IPS-20b (cell line): ENCODE results near the gene BRIP1.

ENCODE experiments used
- H3K27ac ChIP-seq: one replicate; pipeline ENCODE4 v1.5.1; 2013; ENCODE audit warnings: low read length
- H3K27me3 ChIP-seq: 2 replicates; pipeline ENCODE4 v1.6.1; 2013; ENCODE audit warnings: mild to moderate bottlenecking, low read length, inconsistent platforms; ENCODE audit not compliant: insufficient read depth
- H3K36me3 ChIP-seq: 2 replicates; pipeline ENCODE4 v1.6.1; 2013; ENCODE audit warnings: low read depth, mild to moderate bottlenecking, inconsistent platforms, low read length, moderate library complexity; ENCODE audit not compliant: insufficient read depth
- H3K4me1 ChIP-seq: 2 replicates; pipeline ENCODE4 v1.6.1; 2013; ENCODE audit warnings: mild to moderate bottlenecking, control low read depth, inconsistent platforms, low read length, moderate library complexity; ENCODE audit not compliant: insufficient read depth
- H3K4me3 ChIP-seq: 2 replicates; pipeline ENCODE4 v1.5.1; 2013; ENCODE audit warnings: mild to moderate bottlenecking, low read length, inconsistent platforms
- H3K9ac ChIP-seq: 2 replicates; pipeline ENCODE4 v1.6.1; 2013; ENCODE audit warnings: low read depth, mild to moderate bottlenecking, inconsistent platforms, low read length, moderate library complexity
- H3K9me3 ChIP-seq: 2 replicates; pipeline ENCODE4 v1.6.1; 2013; ENCODE audit warnings: mild to moderate bottlenecking, low read depth, low read length, inconsistent platforms; ENCODE audit not compliant: insufficient read depth

Gene BRIP1

DNA sequence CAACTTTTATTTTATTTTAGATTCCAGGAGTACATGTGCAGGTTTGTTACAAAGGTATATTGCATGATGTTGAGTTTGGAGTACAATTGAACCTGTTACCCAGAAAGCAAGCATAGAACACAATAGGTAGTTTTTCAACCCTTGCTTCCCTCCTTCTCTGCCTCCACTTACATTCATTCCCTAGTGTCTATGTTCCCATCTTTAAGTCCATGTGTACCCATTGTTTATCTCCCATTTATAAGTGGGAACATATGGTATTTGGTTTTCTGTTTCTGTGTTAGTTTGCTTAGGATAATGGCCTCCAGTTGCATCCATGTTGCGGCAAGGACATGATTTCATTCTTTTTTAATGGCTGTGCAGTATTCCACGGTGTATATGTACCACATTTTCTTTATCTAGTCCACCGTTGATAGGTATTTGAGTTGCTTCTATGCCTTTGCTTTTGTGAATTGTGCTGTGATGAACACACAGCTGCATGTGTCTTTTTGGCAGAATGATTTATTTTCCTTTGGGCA lies 158.3 kb downstream of the BRIP1 start:
- Histone ChIP-seq H3K4me3 (no peak overlapping the region), H3K27me3 (no peaks in the 10 kb centered on the region), H3K4me1 (no peaks in the 10 kb centered on the region), H3K27ac (no peak overlapping the region), H3K9ac (no peak overlapping the region), H3K36me3 (peaks cover 18% of the 10 kb centered on the region), H3K9me3 (peaks cover 49% of the 10 kb centered on the region)

DNA sequence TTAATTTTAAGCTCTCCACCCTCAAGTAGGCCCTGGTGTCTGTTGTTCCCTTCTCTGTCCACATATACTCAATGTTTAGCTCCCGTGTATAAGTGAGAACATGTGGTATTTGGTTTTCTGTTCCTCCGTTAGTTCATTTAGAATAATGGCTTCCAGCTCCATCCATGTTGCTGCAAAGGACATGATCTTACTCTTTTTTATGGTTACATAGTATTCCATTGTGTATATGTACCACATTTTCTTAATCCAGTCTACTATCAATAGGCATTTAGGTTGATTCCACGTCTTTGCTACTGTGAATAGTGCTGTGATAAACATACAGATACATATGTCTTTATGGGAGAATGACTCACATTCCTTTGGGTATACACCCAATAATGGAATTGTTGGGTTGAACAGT lies 160.9 kb downstream of the BRIP1 start:
- Histone ChIP-seq H3K27ac (no peak overlapping the region), H3K4me1 (no peaks in the 10 kb centered on the region), H3K4me3 (peak overlapping the region; percentile 9; the same call in 1 of the 2 replicates), H3K9me3 (peaks cover 65% of the 10 kb centered on the region), H3K9ac (no peak overlapping the region), H3K36me3 (peaks cover 3% of the 10 kb centered on the region; the same call in 1 of the 2 replicates), H3K27me3 (no peaks in the 10 kb centered on the region)

DNA sequence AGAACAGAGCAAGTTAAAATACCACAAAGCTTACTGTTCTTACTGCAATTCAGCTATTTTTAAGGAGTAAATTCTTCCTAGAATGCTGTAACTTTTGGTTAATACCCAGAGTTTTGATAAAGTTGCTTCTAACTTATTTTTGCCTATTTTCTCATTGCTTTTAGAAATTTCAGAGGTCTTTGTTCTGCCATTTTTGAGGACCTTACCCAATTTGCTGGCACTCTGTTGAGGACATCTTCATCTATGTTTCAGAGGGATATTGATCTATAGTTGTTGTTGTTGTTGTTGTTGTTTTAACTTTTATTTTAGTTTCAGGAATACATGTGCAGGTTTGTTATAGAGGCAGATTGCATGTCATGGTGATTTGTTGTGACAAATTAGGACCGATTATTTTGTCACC lies 161.3 kb downstream of the BRIP1 start:
- Histone ChIP-seq H3K36me3 (no peaks in the 10 kb centered on the region), H3K27me3 (no peaks in the 10 kb centered on the region), H3K27ac (no peak overlapping the region), H3K4me3 (peak overlapping the region; percentile 9; the same call in 1 of the 2 replicates), H3K4me1 (no peaks in the 10 kb centered on the region), H3K9ac (no peak overlapping the region), H3K9me3 (peaks cover 66% of the 10 kb centered on the region)

DNA sequence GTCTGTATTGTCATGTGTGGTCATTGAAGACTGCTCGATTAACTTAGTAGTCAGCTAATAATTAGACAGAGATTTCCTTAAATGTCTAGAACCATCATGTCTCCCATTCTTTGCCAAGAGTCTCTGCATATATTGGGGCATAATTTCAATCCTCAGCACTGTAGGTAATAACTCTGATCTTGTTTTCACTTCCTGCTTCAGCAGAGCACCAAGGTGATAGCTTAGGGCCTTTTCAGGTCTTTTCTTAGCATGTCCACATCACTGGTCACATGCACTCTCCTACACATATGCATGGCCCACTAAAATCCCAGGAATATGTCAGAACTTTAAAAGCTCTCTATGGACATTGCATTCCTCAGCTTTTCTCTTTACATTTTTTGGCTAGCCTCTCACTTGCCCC lies 162.0 kb downstream of the BRIP1 start:
- Histone ChIP-seq H3K36me3 (no peaks in the 10 kb centered on the region), H3K4me3 (no peak overlapping the region), H3K9ac (no peak overlapping the region), H3K27ac (no peak overlapping the region), H3K4me1 (no peaks in the 10 kb centered on the region), H3K9me3 (peaks cover 66% of the 10 kb centered on the region), H3K27me3 (no peaks in the 10 kb centered on the region)

DNA sequence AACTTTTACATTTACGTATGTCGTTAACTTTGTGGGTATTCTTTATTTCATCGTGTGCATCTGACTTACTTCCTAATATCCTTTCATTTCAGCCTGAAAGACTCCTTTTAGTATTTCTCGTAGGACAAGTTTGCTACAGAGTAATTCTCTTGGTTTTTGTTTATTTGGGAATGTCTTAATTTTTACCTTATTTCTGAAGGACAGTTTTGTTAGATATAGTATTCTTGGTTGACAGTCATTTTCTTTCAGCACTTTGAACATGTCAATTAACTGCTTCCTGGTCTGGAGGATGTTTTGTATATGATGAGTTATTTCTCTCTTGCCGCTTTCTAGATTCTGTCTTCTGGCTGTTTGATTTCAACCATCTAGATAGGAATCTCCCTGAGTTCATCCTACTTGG lies 163.1 kb downstream of the BRIP1 start:
- Histone ChIP-seq H3K9me3 (peaks cover 64% of the 10 kb centered on the region), H3K27ac (no peak overlapping the region), H3K27me3 (no peaks in the 10 kb centered on the region), H3K36me3 (no peaks in the 10 kb centered on the region), H3K9ac (no peak overlapping the region), H3K4me1 (no peaks in the 10 kb centered on the region), H3K4me3 (no peak overlapping the region; the same call in 1 of the 2 replicates)

DNA sequence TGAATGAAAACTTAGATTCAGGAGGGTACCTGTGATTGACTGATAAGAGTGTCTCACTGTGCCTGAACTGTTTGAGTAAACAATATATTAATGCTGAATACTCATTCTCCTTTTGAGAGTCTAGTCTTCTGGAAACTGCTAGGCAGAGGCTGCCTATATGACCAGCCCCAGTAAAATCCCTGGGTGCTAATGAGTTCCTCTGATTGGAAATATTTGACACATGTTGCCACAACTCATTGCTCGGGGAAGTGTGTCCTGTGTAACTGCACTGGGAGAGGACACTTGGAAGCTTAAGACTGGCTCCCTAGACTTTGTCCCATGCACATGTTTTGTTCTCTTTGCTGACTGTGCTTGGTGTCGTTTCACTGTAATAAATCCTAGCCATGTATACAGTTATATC lies 163.6 kb downstream of the BRIP1 start:
- peaks cover 58% of the 10 kb centered on the region for H3K9me3 ChIP-seq
- H3K4me3 ChIP-seq, result no peak overlapping the region; the same call in 1 of the 2 replicates
- H3K36me3 ChIP-seq, result no peaks in the 10 kb centered on the region
- no peak overlapping the region for H3K27ac ChIP-seq
- no peaks in the 10 kb centered on the region for H3K4me1 ChIP-seq
- H3K27me3 ChIP-seq, result no peaks in the 10 kb centered on the region
- H3K9ac ChIP-seq, result no peak overlapping the region

DNA sequence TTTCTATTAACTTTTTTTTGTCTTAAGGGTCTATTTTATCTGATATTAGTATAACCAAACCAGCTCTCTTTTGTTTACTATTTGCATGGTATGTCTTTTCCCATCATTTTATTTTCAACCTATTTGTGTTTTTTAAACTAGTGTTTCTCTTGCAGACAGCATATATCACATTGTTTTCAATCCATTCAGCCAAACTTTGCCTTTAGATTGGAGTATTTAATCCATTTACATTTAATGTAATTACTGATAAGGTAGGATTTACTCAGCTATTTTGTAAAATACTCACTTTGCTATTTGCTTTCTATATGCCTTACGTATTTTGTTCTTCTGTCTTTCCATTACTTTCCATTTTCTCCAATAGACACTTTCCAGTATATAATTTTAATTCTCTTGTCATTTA lies 164.3 kb downstream of the BRIP1 start:
- H3K27me3 ChIP-seq, result no peaks in the 10 kb centered on the region
- no peak overlapping the region for H3K4me3 ChIP-seq
- H3K27ac ChIP-seq, result no peak overlapping the region
- no peak overlapping the region for H3K9ac ChIP-seq
- no peaks in the 10 kb centered on the region for H3K4me1 ChIP-seq
- H3K9me3 ChIP-seq, result peaks cover 56% of the 10 kb centered on the region
- no peaks in the 10 kb centered on the region for H3K36me3 ChIP-seq

DNA sequence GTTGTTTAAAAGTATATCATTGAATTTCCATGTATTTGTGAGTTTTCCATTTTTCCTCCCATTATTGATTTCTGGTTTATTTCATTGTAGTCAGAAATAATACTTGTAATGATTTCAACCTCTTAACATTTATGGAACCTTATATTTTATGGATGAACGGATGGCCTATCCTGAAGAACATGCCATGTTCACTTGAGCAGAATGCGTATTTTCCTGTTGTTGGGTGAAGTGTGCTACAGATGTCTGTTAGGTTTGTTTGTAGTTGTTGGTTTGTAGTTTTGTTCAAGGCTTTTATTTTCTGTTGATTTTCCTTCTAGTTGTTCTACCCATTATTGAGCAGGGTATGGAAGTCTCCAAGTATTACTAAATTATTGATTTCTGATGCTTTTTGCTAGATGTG lies 165.1 kb downstream of the BRIP1 start:
- peaks cover under 1% of the 10 kb centered on the region; the same call in 1 of the 2 replicates for H3K36me3 ChIP-seq
- H3K27me3 ChIP-seq, result no peaks in the 10 kb centered on the region
- no peak overlapping the region for H3K9ac ChIP-seq
- H3K27ac ChIP-seq, result no peak overlapping the region
- peaks cover 48% of the 10 kb centered on the region for H3K9me3 ChIP-seq
- no peaks in the 10 kb centered on the region for H3K4me1 ChIP-seq
- H3K4me3 ChIP-seq, result no peak overlapping the region

DNA sequence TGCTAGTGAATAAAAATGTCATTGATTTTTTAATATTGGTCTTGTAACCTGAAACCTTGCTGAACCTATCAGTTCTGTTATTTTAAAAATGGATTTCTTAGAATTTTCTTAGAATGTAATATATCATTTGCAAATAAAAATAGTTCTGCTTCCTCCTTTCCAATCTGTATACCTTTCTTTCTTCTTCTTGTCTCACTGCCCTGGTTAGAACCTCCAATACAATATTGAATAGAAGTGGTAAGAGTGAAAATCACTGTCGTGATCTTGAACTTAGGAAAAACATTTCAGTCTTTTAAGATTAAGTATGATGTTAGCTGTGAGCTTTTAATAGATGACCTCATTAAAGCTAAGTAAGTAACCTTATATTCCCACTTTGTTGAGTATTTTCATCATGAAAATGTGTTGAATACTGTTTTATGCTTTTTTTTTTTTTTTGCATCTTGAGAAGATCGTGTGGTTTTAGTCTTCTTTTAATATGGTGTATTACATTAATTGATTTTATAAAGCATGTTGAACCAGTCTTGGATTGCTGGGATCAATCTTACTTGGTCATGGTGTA lies 167.5 kb downstream of the BRIP1 start:
- Histone ChIP-seq H3K27ac (no peak overlapping the region), H3K36me3 (peaks cover 5% of the 10 kb centered on the region; the same call in 1 of the 2 replicates), H3K27me3 (no peaks in the 10 kb centered on the region), H3K9ac (no peak overlapping the region), H3K9me3 (peaks cover 26% of the 10 kb centered on the region), H3K4me3 (no peak overlapping the region), H3K4me1 (no peaks in the 10 kb centered on the region)

DNA sequence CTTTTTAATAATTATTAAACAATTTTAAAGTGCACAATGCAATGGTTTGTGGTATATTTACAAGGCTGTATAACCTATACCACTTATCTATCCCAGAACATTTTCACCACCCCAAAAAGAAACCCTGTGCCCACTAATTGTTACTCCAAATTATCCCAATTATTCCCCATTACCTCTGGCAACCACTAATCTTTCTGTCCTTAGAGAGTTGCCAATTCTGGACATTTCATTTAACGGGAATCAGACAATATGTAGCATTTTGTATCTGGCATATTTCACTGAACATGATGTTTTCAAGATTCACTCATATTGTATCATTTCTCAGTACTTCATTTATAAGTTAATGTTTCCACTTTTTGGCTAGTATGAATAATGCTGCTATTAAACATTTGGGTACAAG lies 169.2 kb downstream of the BRIP1 start:
- Histone ChIP-seq H3K9ac (no peak overlapping the region), H3K27ac (no peak overlapping the region), H3K9me3 (peaks cover 10% of the 10 kb centered on the region), H3K36me3 (peaks cover 12% of the 10 kb centered on the region; the same call in 1 of the 2 replicates), H3K4me1 (no peaks in the 10 kb centered on the region), H3K27me3 (no peaks in the 10 kb centered on the region), H3K4me3 (no peak overlapping the region)

DNA sequence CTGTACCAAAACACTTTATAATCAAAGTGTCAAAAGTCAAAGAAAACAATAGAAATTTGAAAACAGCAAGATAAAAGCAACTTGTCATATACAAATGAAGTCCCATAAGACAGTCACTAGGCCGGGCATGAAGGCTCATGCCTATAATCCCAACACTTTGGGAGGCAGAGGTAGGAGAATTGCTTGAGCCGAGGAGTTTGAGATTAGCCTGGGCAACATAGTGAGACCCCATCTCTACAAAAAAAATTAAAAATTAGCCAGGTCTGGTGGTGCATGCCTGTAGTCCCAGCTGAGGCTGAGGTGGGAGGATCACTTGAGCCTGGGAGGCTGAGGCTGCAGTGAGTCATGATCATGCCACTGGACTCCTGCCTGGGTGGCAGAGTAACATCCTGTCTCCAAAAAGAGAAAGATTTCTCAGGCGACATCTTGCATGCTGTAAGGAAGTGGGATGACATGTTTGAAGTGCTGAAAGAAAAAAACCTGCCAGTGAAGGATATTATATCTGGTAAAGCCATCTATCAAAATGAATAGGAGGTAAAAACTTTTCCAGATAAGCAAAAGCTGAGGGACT lies 173.6 kb downstream of the BRIP1 start:
- Histone ChIP-seq H3K27ac (no peak overlapping the region), H3K27me3 (no peaks in the 10 kb centered on the region), H3K36me3 (peaks cover 23% of the 10 kb centered on the region), H3K9me3 (no peaks in the 10 kb centered on the region), H3K4me1 (no peaks in the 10 kb centered on the region), H3K9ac (no peak overlapping the region), H3K4me3 (no peak overlapping the region)

DNA sequence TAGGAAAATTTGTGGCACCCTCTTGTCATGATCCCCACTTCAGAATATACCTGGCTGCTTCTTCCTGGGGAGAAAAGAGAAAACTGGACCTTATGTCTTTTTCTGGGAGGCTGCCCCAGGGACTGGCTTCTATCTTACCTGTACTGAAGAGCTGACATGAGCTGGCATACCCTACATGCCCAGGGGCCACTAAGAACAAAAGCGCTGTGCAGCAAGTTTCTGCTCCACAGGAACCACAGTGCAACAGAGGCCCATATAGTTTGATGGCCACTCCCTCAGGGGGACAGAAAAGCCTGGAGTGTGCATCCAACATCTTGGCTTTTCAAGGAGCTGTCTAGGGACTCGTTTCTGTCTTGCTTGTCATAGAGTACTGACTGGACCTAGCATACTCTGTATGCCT lies 175.6 kb downstream of the BRIP1 start:
- H3K9me3 ChIP-seq, result no peaks in the 10 kb centered on the region
- H3K27me3 ChIP-seq, result no peaks in the 10 kb centered on the region
- H3K36me3 ChIP-seq, result peaks cover 18% of the 10 kb centered on the region
- H3K27ac ChIP-seq, result no peak overlapping the region
- no peak overlapping the region for H3K4me3 ChIP-seq
- no peak overlapping the region for H3K9ac ChIP-seq
- no peaks in the 10 kb centered on the region for H3K4me1 ChIP-seq
